H1 (cell line): ENCODE measurements around the gene ELMOD1. TPM values are rescaled to one million over a fixed set of nuclear protein-coding genes. Genes with fewer than 3 reads are reported as not detected.
A peak's percentile ranks its signal among the peaks of the same experiment; 100 is the strongest.

Source experiments
- CTCF ChIA-PET: fragments of 300-600 bp; sonication (Branson Sonifier 250); formaldehyde crosslinking; loops from one replicate; lab custom pipeline; 2021; ENCODE audit not compliant: partially characterized antibody; lab: Charles Lee
- POLR2A ChIA-PET: fragments of 300-600 bp; sonication (Branson Sonifier 250); formaldehyde crosslinking; loops from one replicate; lab custom pipeline; 2021; ENCODE audit warnings: inconsistent platforms; ENCODE audit not compliant: partially characterized antibody; lab: Charles Lee
- DNase-seq, 2 experiments: peaks; one replicate each; pipeline versions ENCODE4 v3.0.0 to v3.0.0-alpha.2; 2010 to 2022; ENCODE audit warnings: low spot score in 2 of 2, low read depth in 1 of 2, mixed read lengths in 1 of 2
- FAIRE-seq: peaks from 2 replicates; lab custom pipeline; 2011; peaks lifted over from hg19 to GRCh38; lab: Jason Lieb, UNC
- H2AFZ ChIP-seq: 2 replicates; pipeline ENCODE4 v1.8.1; 2012; ENCODE audit warnings: low read length, inconsistent platforms
- H2AK5ac ChIP-seq: 2 replicates; pipeline ENCODE4 v1.6.1; 2013; ENCODE audit warnings: low read depth, low read length
- H2BK120ac ChIP-seq: replicated peaks from 2 replicates; pipeline ENCODE3; 2013; ENCODE audit warnings: low read depth, low read length, inconsistent platforms
- H2BK12ac ChIP-seq: 2 replicates; pipeline ENCODE4 v1.6.1; 2013; ENCODE audit warnings: low read depth, low read length
- H2BK15ac ChIP-seq: 2 replicates; pipeline ENCODE4 v1.6.1; 2013; ENCODE audit warnings: low read length
- H2BK20ac ChIP-seq: 2 replicates; pipeline ENCODE4 v1.6.1; 2013; ENCODE audit warnings: low read length
- H2BK5ac ChIP-seq: 2 replicates; pipeline ENCODE4 v1.6.1; 2013; ENCODE audit warnings: low read depth, low read length
- H3K14ac ChIP-seq: 2 replicates; pipeline ENCODE4 v1.6.1; 2013; ENCODE audit warnings: inconsistent platforms; ENCODE audit not compliant: insufficient read length
- H3K18ac ChIP-seq: 2 replicates; pipeline ENCODE4 v1.6.1; 2013; ENCODE audit warnings: low read length; ENCODE audit errors: extremely low read depth
- H3K23ac ChIP-seq: 2 replicates; pipeline ENCODE4 v1.6.1; 2013; ENCODE audit warnings: inconsistent platforms; ENCODE audit not compliant: insufficient read length
- H3K23me2 ChIP-seq: 2 replicates; pipeline ENCODE4 v1.6.1; 2013; ENCODE audit warnings: low read depth, low read length
- H3K27ac ChIP-seq: 2 replicates; pipeline ENCODE4 v1.6.1; 2011; ENCODE audit warnings: low read depth, low read length, inconsistent platforms
- H3K27me3 ChIP-seq, 4 experiments: replicated peaks in 1 of 4; 1 replicate in 1 of 4; 2 replicates in 3 of 4; pipeline versions ENCODE4 v1.6.1 to v1.8.1; 2011 to 2013; ENCODE audit warnings: low read length in 3 of 4, mild to moderate bottlenecking in 3 of 4, inconsistent platforms in 2 of 4, mixed read lengths in 2 of 4, moderate library complexity in 1 of 4; ENCODE audit not compliant: control insufficient read depth in 3 of 4, insufficient read depth in 3 of 4; ENCODE audit errors: extremely low read depth in 1 of 4
- H3K36me3 ChIP-seq, 4 experiments: 2 replicates each; pipeline versions ENCODE4 v1.6.1 to v1.8.1; 2011 to 2013; ENCODE audit warnings: mild to moderate bottlenecking in 4 of 4, low read length in 3 of 4, moderate library complexity in 2 of 4, control low read depth in 1 of 4, inconsistent platforms in 1 of 4; ENCODE audit not compliant: insufficient read depth in 4 of 4, control insufficient read depth in 2 of 4
- H3K4ac ChIP-seq: replicated peaks from 2 replicates; pipeline ENCODE3; 2013; ENCODE audit warnings: low read length, low read depth, mixed read lengths, inconsistent platforms; ENCODE audit not compliant: insufficient read length
- H3K4me1 ChIP-seq, 4 experiments: replicated peaks in 1 of 4; 1 replicate in 1 of 4; 2 replicates in 3 of 4; pipeline versions ENCODE4 v1.6.1 to v1.8.1; 2011 to 2013; ENCODE audit warnings: low read length in 3 of 4, inconsistent platforms in 2 of 4, mixed read lengths in 1 of 4; ENCODE audit not compliant: insufficient read depth in 4 of 4, control insufficient read depth in 3 of 4
- H3K4me2 ChIP-seq, 2 experiments: 2 replicates each; pipeline versions ENCODE4 v1.6.1 to v1.8.1; 2011 to 2013; ENCODE audit warnings: low read depth in 2 of 2, low read length in 2 of 2, control low read depth in 1 of 2, inconsistent platforms in 1 of 2, mild to moderate bottlenecking in 1 of 2; ENCODE audit not compliant: insufficient read depth in 1 of 2
- H3K4me3 ChIP-seq, 4 experiments: fragments of 200-600, 300-600 bp in 1 of 4; sonication (generic), shearing (Covaris generic), sonication (Bioruptor Twin) in 1 of 4; 2 replicates each; pipeline versions ENCODE4 v1.5.1 to v1.8.1; 2011 to 2016; ENCODE audit warnings: low read length in 4 of 4, low read depth in 3 of 4, control low read depth in 2 of 4, inconsistent platforms in 2 of 4, mild to moderate bottlenecking in 2 of 4, mixed read lengths in 1 of 4, moderate library complexity in 1 of 4; ENCODE audit not compliant: insufficient read depth in 2 of 4; ENCODE audit errors: extremely low read depth in 1 of 4
- H3K56ac ChIP-seq: replicated peaks from 2 replicates; pipeline ENCODE3; 2013; ENCODE audit warnings: low read depth, mild to moderate bottlenecking, mixed read lengths, low read length, inconsistent platforms; ENCODE audit not compliant: insufficient read length
- H3K79me1 ChIP-seq: 2 replicates; pipeline ENCODE4 v1.6.1; 2013; ENCODE audit warnings: low read depth, low read length, control low read depth
- H3K79me2 ChIP-seq, 2 experiments: 2 replicates each; pipeline versions ENCODE4 v1.6.1 to v1.8.1; 2012 to 2013; ENCODE audit warnings: low read length in 2 of 2, mild to moderate bottlenecking in 2 of 2, inconsistent platforms in 1 of 2; ENCODE audit not compliant: insufficient read depth in 2 of 2, control insufficient read depth in 1 of 2
- H3K9ac ChIP-seq, 4 experiments: replicated peaks in 1 of 4; 1 replicate in 1 of 4; 2 replicates in 3 of 4; pipeline versions ENCODE4 v1.6.1 to v1.8.1; 2011 to 2013; ENCODE audit warnings: low read depth in 3 of 4, low read length in 3 of 4, control low read depth in 2 of 4, mild to moderate bottlenecking in 2 of 4, moderate library complexity in 2 of 4, inconsistent platforms in 1 of 4; ENCODE audit errors: extremely low read depth in 1 of 4
- H3K9me3 ChIP-seq, 2 experiments: 2 replicates each; pipeline versions ENCODE4 v1.6.1 to v1.8.1; 2012 to 2013; ENCODE audit warnings: mild to moderate bottlenecking in 2 of 2, moderate library complexity in 2 of 2, control low read depth in 1 of 2, inconsistent platforms in 1 of 2, low read depth in 1 of 2, low read length in 1 of 2, mixed read lengths in 1 of 2; ENCODE audit not compliant: insufficient read depth in 2 of 2
- H4K20me1 ChIP-seq, 2 experiments: replicated peaks in 1 of 2; 2 replicates each; pipeline versions ENCODE3 to v1.8.1; 2011 to 2013; ENCODE audit warnings: inconsistent platforms in 2 of 2, low read length in 2 of 2, mild to moderate bottlenecking in 1 of 2; ENCODE audit not compliant: insufficient read depth in 2 of 2, control insufficient read depth in 1 of 2
- H4K5ac ChIP-seq: 2 replicates; pipeline ENCODE4 v1.6.1; 2013; ENCODE audit warnings: low read length, low read depth, mixed read lengths, inconsistent platforms; ENCODE audit not compliant: insufficient read length
- H4K8ac ChIP-seq: 2 replicates; pipeline ENCODE4 v1.8.0; 2013; ENCODE audit warnings: mild to moderate bottlenecking, moderate library complexity, low read length, inconsistent platforms; ENCODE audit not compliant: insufficient read depth; ENCODE audit errors: extremely low read depth
- H4K91ac ChIP-seq: replicated peaks from 2 replicates; pipeline ENCODE3; 2013; ENCODE audit warnings: low read length, mixed read lengths, inconsistent platforms; ENCODE audit not compliant: insufficient read length
- CBX8 ChIP-seq: fragments of 300-800, 300-1000 bp; sonication (generic); IDR thresholded peaks from 2 replicates; pipeline ENCODE4 v1.7.1; 2016; ENCODE audit warnings: low read depth, low read length, borderline replicate concordance
- CEBPB ChIP-seq: IDR thresholded peaks from 2 replicates; pipeline ENCODE4 v1.6.1; 2012; ENCODE audit warnings: low read depth, low read length
- WGBS, 2 experiments: shearing (Covaris generic) in 1 of 2; methylation state at CpG; one replicate each; pipeline versions ENCODE4 v1.1.6 to v1.1.7; 2013 to 2015; ENCODE audit warnings: low lambda C conversion rate in 2 of 2, mixed read lengths in 2 of 2, inconsistent platforms in 1 of 2, low coverage in 1 of 2, missing lambda C conversion rate in 1 of 2; ENCODE audit not compliant: insufficient replicate concordance in 2 of 2, insufficient coverage in 1 of 2, insufficient read length in 1 of 2; ENCODE audit errors: extremely low coverage in 1 of 2, missing lambda C conversion rate in 1 of 2; 5-methylcytosine and 5-hydroxymethylcytosine counted together
- polyA plus RNA-seq, 7 experiments: library from polyadenylated mRNA; depleted of rRNA in 3 of 7; stranded (reverse) in 5 of 7; unstranded in 2 of 7; fragments of >200 nt in 5 of 7; fragments of 200-250 nt in 2 of 7; gene quantifications; 1 replicate in 5 of 7; 2 replicates in 1 of 7; 4 replicates in 1 of 7; pipeline versions ENCODE4 v1.2.1 to v1.2.3, GENCODE V29; 2011 to 2013; ENCODE audit warnings: missing spikeins in 2 of 7, mixed read lengths in 2 of 7
- total RNA-seq: library from RNA; stranded (reverse); fragmentation: NEBNext Ultra II Directional; extraction: Animal tissue kit (Norgen Biotek cat#: 25700); gene quantifications from 2 replicates; pipeline ENCODE4 v1.2.1, GENCODE V29; 2021

Gene ELMOD1
- total and polyA plus RNA-seq, 2 of the 8 experiments (the other 6 are each of a cell fraction or from before 2014, with no cell fraction given) = 0.47 to 1.6 TPM

GRCh38 chr11:107623183-107623582, 32.2 kb downstream of the ELMOD1 start:
- Histone ChIP-seq H3K4me1 (peaks cover 0 to 3% (median 0%) of the 10 kb centered on the region in 4 experiments; a peak in 3 of 7 replicates), H4K8ac (no peak overlapping the region), H4K5ac (no peak overlapping the region), H2BK5ac (no peak overlapping the region), H3K9ac (no peak overlapping the region), H3K56ac (no peak overlapping the region), H3K27ac (no peak overlapping the region), H3K23me2 (no peaks in the 10 kb centered on the region), H3K4ac (no peak overlapping the region), H2AFZ (peak overlapping the region; percentile 63; the same call in 1 of the 2 replicates), H3K23ac (no peak overlapping the region), H4K91ac (no peak overlapping the region), H2BK12ac (no peak overlapping the region)
- TF ChIP-seq CEBPB = no peak
- TF ChIP-seq CBX8 = no peak
- TF ChIP-seq, all 59 proteins: peak for 0
- FAIRE-seq (no peak), DNase-seq (no peak)
- ChIA-PET CTCF (interaction anchor here (0.6 to 2.2 kb wide), 6 partner anchors 9 to 255 kb away, joined by 3 to 7 read pairs (median 4); no protein-coding TSS in a partner anchor), POLR2A (no interaction called here)
- Histone ChIP-seq H2AK5ac (no peak overlapping the region), H3K79me2 (no peaks in the 10 kb centered on the region), H3K27me3 (no peaks in the 10 kb centered on the region), H3K14ac (no peak overlapping the region), H3K79me1 (no peaks in the 10 kb centered on the region), H2BK15ac (no peak overlapping the region), H3K4me3 (no peak overlapping the region), H3K36me3 (no peaks in the 10 kb centered on the region), H3K4me2 (no peak overlapping the region), H3K9me3 (no peaks in the 10 kb centered on the region), H4K20me1 (no peaks in the 10 kb centered on the region), H3K18ac (no peak overlapping the region), H2BK20ac (no peak overlapping the region), H2BK120ac (no peak overlapping the region)
- WGBS, 2 experiments = 85% methylated on average over 7 of the region's 7 CpGs; no CpG with 5 or more reads in 1 of the 2 experiments
